Liver (tissue), 9 donors: ENCODE measurements around the gene NOS1. TPM values are rescaled to one million over a fixed set of nuclear protein-coding genes. Genes with fewer than 3 reads are reported as not detected.

Experiments used
- DNase-seq: peaks from one replicate; pipeline ENCODE4 v3.0.0-alpha.2; 2017; ENCODE audit warnings: low spot score
- H3K27ac ChIP-seq, 2 donors: one replicate each; pipeline ENCODE4 v1.7.0; 2013; ENCODE audit warnings: inconsistent platforms in 2 of 2, low read length in 2 of 2, control low read depth in 1 of 2, low read depth in 1 of 2, mild to moderate bottlenecking in 1 of 2
- H3K27me3 ChIP-seq, 4 donors: one replicate each; pipeline versions ENCODE4 v1.6.1 to v1.7.0; 2013; ENCODE audit warnings: low read length in 3 of 4, inconsistent platforms in 1 of 4, mild to moderate bottlenecking in 1 of 4, moderate library complexity in 1 of 4; ENCODE audit not compliant: control insufficient read depth in 4 of 4, insufficient read depth in 4 of 4
- H3K36me3 ChIP-seq, 4 donors: one replicate each; pipeline versions ENCODE4 v1.6.1 to v1.7.0; 2013; ENCODE audit warnings: low read length in 3 of 4, mild to moderate bottlenecking in 3 of 4, low read depth in 1 of 4, moderate library complexity in 1 of 4; ENCODE audit not compliant: control insufficient read depth in 4 of 4, insufficient read depth in 3 of 4
- H3K4me1 ChIP-seq, 4 donors: one replicate each; pipeline versions ENCODE4 v1.6.1 to v1.7.0; 2013; ENCODE audit warnings: low read length in 3 of 4, mild to moderate bottlenecking in 3 of 4, moderate library complexity in 1 of 4; ENCODE audit not compliant: control insufficient read depth in 4 of 4, insufficient read depth in 4 of 4
- H3K4me3 ChIP-seq, 3 donors: one replicate each; pipeline versions ENCODE4 v1.6.1 to v1.7.0; 2013; ENCODE audit warnings: low read length in 3 of 3, control low read depth in 1 of 3, low read depth in 1 of 3, mild to moderate bottlenecking in 1 of 3
- H3K9ac ChIP-seq, 2 donors: one replicate each; pipeline ENCODE4 v1.7.0; 2013; ENCODE audit warnings: low read length in 2 of 2, mild to moderate bottlenecking in 2 of 2, moderate library complexity in 2 of 2, control low read depth in 1 of 2, low read depth in 1 of 2
- H3K9me3 ChIP-seq, 4 donors: one replicate each; pipeline versions ENCODE4 v1.6.1 to v1.7.0; 2013; ENCODE audit warnings: low read length in 3 of 4; ENCODE audit not compliant: control insufficient read depth in 4 of 4
- ATF3 ChIP-seq: IDR thresholded peaks from 2 replicates; pipeline ENCODE4 v1.6.1; 2016; ENCODE audit warnings: antibody characterized with exemption
- CTCF ChIP-seq: fragments of 150-350 bp; IDR thresholded peaks from 2 replicates; pipeline ENCODE4 v1.5.1; 2017; ENCODE audit warnings: improper control_type of control experiment, low read depth, low read length; ENCODE audit not compliant: missing input control
- EGR1 ChIP-seq, 2 donors: IDR thresholded peaks; 2 replicates each; pipeline ENCODE4 v1.6.1; 2016 to 2018; ENCODE audit warnings: antibody characterized with exemption in 2 of 2, low read depth in 2 of 2
- FOXA1 ChIP-seq: IDR thresholded peaks from 2 replicates; pipeline ENCODE4 v1.6.1; 2016; ENCODE audit warnings: antibody characterized with exemption
- FOXA2 ChIP-seq: IDR thresholded peaks from 2 replicates; pipeline ENCODE4 v1.6.1; 2016; ENCODE audit warnings: antibody characterized with exemption
- GABPA ChIP-seq, 2 donors: IDR thresholded peaks in 1 of 2; conservative IDR thresholded peaks in 1 of 2; 2 replicates each; pipeline ENCODE4 v1.6.1; 2016; ENCODE audit warnings: antibody characterized with exemption in 2 of 2, mild to moderate bottlenecking in 1 of 2, moderate library complexity in 1 of 2
- HNF4A ChIP-seq, 2 donors: conservative IDR thresholded peaks; 2 replicates each; pipeline ENCODE4 v1.6.1; 2016; ENCODE audit warnings: antibody characterized with exemption in 2 of 2, mild to moderate bottlenecking in 2 of 2
- HNF4G ChIP-seq: IDR thresholded peaks from 2 replicates; pipeline ENCODE4 v1.6.1; 2016; ENCODE audit warnings: antibody characterized with exemption
- JUND ChIP-seq, 2 donors: IDR thresholded peaks; 2 replicates each; pipeline ENCODE4 v1.6.1; 2016; ENCODE audit warnings: antibody characterized with exemption in 2 of 2
- NR2F2 ChIP-seq: IDR thresholded peaks from 2 replicates; pipeline ENCODE4 v1.6.1; 2016; ENCODE audit warnings: antibody characterized with exemption
- RAD21 ChIP-seq, 2 donors: IDR thresholded peaks; 2 replicates each; pipeline ENCODE4 v1.6.1; 2016; ENCODE audit warnings: antibody characterized with exemption in 2 of 2, mild to moderate bottlenecking in 2 of 2
- REST ChIP-seq: IDR thresholded peaks from 2 replicates; pipeline ENCODE4 v1.6.1; 2016; ENCODE audit warnings: antibody characterized with exemption, mild to moderate bottlenecking
- RXRA ChIP-seq, 2 donors: IDR thresholded peaks; 2 replicates each; pipeline ENCODE4 v1.6.1; 2017 to 2018; ENCODE audit warnings: antibody characterized with exemption in 2 of 2, mild to moderate bottlenecking in 1 of 2
- SP1 ChIP-seq: IDR thresholded peaks from 2 replicates; pipeline ENCODE4 v1.6.1; 2018; ENCODE audit warnings: antibody characterized with exemption, mild to moderate bottlenecking
- TAF1 ChIP-seq: conservative IDR thresholded peaks from 2 replicates; pipeline ENCODE4 v1.6.1; 2016; ENCODE audit warnings: antibody characterized with exemption, mild to moderate bottlenecking
- YY1 ChIP-seq: IDR thresholded peaks from 2 replicates; pipeline ENCODE4 v1.6.1; 2016; ENCODE audit warnings: antibody characterized with exemption, mild to moderate bottlenecking
- WGBS: extraction: QIAGEN DNeasy Blood & Tissue Kit; methylation state at CpG from one replicate; pipeline ENCODE4 v1.1.7; 2013; 5-methylcytosine and 5-hydroxymethylcytosine counted together
- polyA plus RNA-seq, 2 donors: library from polyadenylated mRNA; stranded (reverse) in 1 of 2; unstranded in 1 of 2; fragments of 200-250 nt in 1 of 2; fragments of >200 nt in 1 of 2; fragmentation: Nextera tagmentation in 1 of 2; extraction: Ambion mirVana in 1 of 2; gene quantifications; one replicate each; pipeline versions ENCODE4 v1.2.1 to v1.2.3, GENCODE V29; 2013 to 2015
- total RNA-seq, 2 donors: library from RNA; depleted of rRNA; stranded (reverse); fragments of >200 nt; gene quantifications; one replicate each; pipeline ENCODE4 v1.2.3, GENCODE V29; 2014
- TF ChIP-seq, protein P1 (sequence below): IDR thresholded peaks from 2 replicates; pipeline ENCODE4 v1.6.1; 2016; ENCODE audit warnings: antibody characterized with exemption
- TF ChIP-seq, protein P2 (sequence below): IDR thresholded peaks from 2 replicates; pipeline ENCODE4 v1.6.1; 2016; ENCODE audit warnings: antibody characterized with exemption
- donor health status: healthy.
- donor health status: healthy.
- donor health status: healthy.
- donor health status: healthy.
- donor health status: healthy.

Gene NOS1
- under 1 TPM; under 0.01 to 0.08 TPM for total RNA-seq
- under 1 TPM in 1 of 2 donors, not detected in 1; 0.01 TPM for polyA plus RNA-seq

GRCh38 chr12:117361347-117361751 is at the start of gene NOS1:
Gene NOS1 (minus strand): TSS chr12:117361626. CDS start chr12:117331069, 30,557 bp downstream.
- Histone ChIP-seq H3K9ac (no peak within 1 kb of the TSS), H3K9me3 (no peaks in the 10 kb centered on the region), H3K4me3 (no peak within 1 kb of the TSS), H3K36me3 (no peaks in the 10 kb centered on the region), H3K4me1 (peaks cover 0 to 10% (median 2%) of the 10 kb centered on the region in 4 donors), H3K27ac (no peak within 1 kb of the TSS), H3K27me3 (peaks cover 7 to 15% (median 14%) of the 10 kb centered on the region in 4 donors)
- 5% methylated on average over 33 of the region's 33 CpGs for WGBS
- DNase-seq: no peak
- no peak for TF ChIP-seq CTCF
- TF ChIP-seq SP1: no peak
- TF ChIP-seq HNF4A (conservative IDR thresholded peaks at IDR 0.05): no peak
- no peak for TF ChIP-seq YY1
- TF ChIP-seq JUND (IDR thresholded peaks at IDR 0.05): no peak
- no peak for TF ChIP-seq EGR1 (IDR thresholded peaks at IDR 0.05; ENCODE audit: low read depth in 2 of 2)
- TF ChIP-seq HNF4G: no peak
- TF ChIP-seq RAD21 (IDR thresholded peaks at IDR 0.05): no peak
- TF ChIP-seq, protein P1, sequence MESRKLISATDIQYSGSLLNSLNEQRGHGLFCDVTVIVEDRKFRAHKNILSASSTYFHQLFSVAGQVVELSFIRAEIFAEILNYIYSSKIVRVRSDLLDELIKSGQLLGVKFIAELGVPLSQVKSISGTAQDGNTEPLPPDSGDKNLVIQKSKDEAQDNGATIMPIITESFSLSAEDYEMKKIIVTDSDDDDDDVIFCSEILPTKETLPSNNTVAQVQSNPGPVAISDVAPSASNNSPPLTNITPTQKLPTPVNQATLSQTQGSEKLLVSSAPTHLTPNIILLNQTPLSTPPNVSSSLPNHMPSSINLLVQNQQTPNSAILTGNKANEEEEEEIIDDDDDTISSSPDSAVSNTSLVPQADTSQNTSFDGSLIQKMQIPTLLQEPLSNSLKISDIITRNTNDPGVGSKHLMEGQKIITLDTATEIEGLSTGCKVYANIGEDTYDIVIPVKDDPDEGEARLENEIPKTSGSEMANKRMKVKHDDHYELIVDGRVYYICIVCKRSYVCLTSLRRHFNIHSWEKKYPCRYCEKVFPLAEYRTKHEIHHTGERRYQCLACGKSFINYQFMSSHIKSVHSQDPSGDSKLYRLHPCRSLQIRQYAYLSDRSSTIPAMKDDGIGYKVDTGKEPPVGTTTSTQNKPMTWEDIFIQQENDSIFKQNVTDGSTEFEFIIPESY: no peak
- TF ChIP-seq, protein P2, sequence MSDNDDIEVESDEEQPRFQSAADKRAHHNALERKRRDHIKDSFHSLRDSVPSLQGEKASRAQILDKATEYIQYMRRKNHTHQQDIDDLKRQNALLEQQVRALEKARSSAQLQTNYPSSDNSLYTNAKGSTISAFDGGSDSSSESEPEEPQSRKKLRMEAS: no peak
- TF ChIP-seq REST: no peak
- no peak for TF ChIP-seq NR2F2
- no peak for TF ChIP-seq FOXA1
- no peak for TF ChIP-seq ATF3
- no peak for TF ChIP-seq FOXA2
- no peak for TF ChIP-seq TAF1
- no peak for TF ChIP-seq RXRA (IDR thresholded peaks at IDR 0.05)
- no peak for TF ChIP-seq GABPA (IDR thresholded peaks at IDR 0.05 in 1 of 2, conservative IDR thresholded peaks at IDR 0.05 in 1 of 2)
